ENCODE measurements around the gene TMPRSS3.
A peak's percentile ranks its signal among the peaks of the same experiment; 100 is the strongest.

The TMPRSS3 gene

GRCh38 chr21:42378418-42378817 lies 17.4 kb downstream of the TMPRSS3 start:
- ChIA-PET POLR2A (no interaction called here), CTCF (interaction anchor here (0.6 to 1.2 kb wide), 2 partner anchors 40 to 54 kb away, joined by 3 read pairs; no protein-coding TSS in a partner anchor)
- no peaks in the 10 kb centered on the region for H3K36me3 ChIP-seq (ENCODE audit: control insufficient read depth in 2 of 2, insufficient read depth in 1 of 2, low read length in 2 of 2)
- H3K4me1 ChIP-seq (ENCODE audit: control insufficient read depth, insufficient read depth, low read length), result no peaks in the 10 kb centered on the region
- no peak overlapping the region for H3K4me3 ChIP-seq (ENCODE audit: low read depth, low read length)
- H3K9me3 ChIP-seq (ENCODE audit: control insufficient read depth, insufficient read depth, low read depth, low read length), result no peaks in the 10 kb centered on the region
- TF ChIP-seq ZNF140 (tag by site-specific recombination; IDR thresholded peaks at IDR 0.05) (no peak), ZNF707 (tag by site-specific recombination; IDR thresholded peaks at IDR 0.05) (no peak), ZNF311 (tag by site-specific recombination; IDR thresholded peaks at IDR 0.05; ENCODE audit: borderline replicate concordance) (no peak), ZNF521 (tag by site-specific recombination; IDR thresholded peaks at IDR 0.05) (no peak), ZXDB (tag by site-specific recombination; IDR thresholded peaks at IDR 0.05) (no peak), ZFP69B (tag by site-specific recombination; IDR thresholded peaks at IDR 0.05) (no peak), ZSCAN30 (tag by site-specific recombination; IDR thresholded peaks at IDR 0.05) (no peak), ZNF48 (tag by site-specific recombination; IDR thresholded peaks at IDR 0.05) (no peak), ZNF121 (tag by site-specific recombination; IDR thresholded peaks at IDR 0.05) (no peak), ZNF138 (tag by site-specific recombination; IDR thresholded peaks at IDR 0.05; ENCODE audit: borderline replicate concordance) (no peak), ZNF426 (tag by site-specific recombination; IDR thresholded peaks at IDR 0.05) (no peak), GFI1B (tag by site-specific recombination; IDR thresholded peaks at IDR 0.05) (no peak), ZNF544 (tag by site-specific recombination; IDR thresholded peaks at IDR 0.05) (no peak), ZNF416 (tag by site-specific recombination; IDR thresholded peaks at IDR 0.05) (no peak), ZFP3 (tag by site-specific recombination; IDR thresholded peaks at IDR 0.05; ENCODE audit: low read depth) (no peak), ZNF23 (tag by site-specific recombination; IDR thresholded peaks at IDR 0.05; ENCODE audit: borderline replicate concordance) (no peak), ZNF114 (tag by site-specific recombination; IDR thresholded peaks at IDR 0.05) (no peak), ZNF585B (tag by site-specific recombination; IDR thresholded peaks at IDR 0.05) (no peak)
- no peak overlapping the region for H3K27ac ChIP-seq (ENCODE audit: extremely low read depth, low read depth, low read length)

GRCh38 chr21:42377951-42378340 lies 17.9 kb downstream of the TMPRSS3 start:
- no peaks in the 10 kb centered on the region for H3K4me1 ChIP-seq (ENCODE audit: control insufficient read depth, insufficient read depth, low read length)
- CTCF ChIA-PET, result interaction anchor here (0.6 to 1.2 kb wide), 2 partner anchors 40 to 55 kb away, joined by 3 read pairs; no protein-coding TSS in a partner anchor
- POLR2A ChIA-PET, result no interaction called here
- H3K27ac ChIP-seq (ENCODE audit: extremely low read depth, low read depth, low read length), result no peak overlapping the region
- H3K36me3 ChIP-seq (ENCODE audit: control insufficient read depth in 2 of 2, insufficient read depth in 1 of 2, low read length in 2 of 2), result no peaks in the 10 kb centered on the region
- H3K9me3 ChIP-seq (ENCODE audit: control insufficient read depth, insufficient read depth, low read depth, low read length), result no peaks in the 10 kb centered on the region
- TF ChIP-seq SP3 (tag by site-specific recombination; IDR thresholded peaks at IDR 0.05) (no peak), EGR2 (tag by site-specific recombination; IDR thresholded peaks at IDR 0.05; ENCODE audit: low read depth) (0 out of 2 replicates have a peak, but pooled peaks have one; percentile 11)
- no peak overlapping the region for H3K4me3 ChIP-seq (ENCODE audit: low read depth, low read length)

- CTCF ChIA-PET, result interaction anchor here (0.9 to 1.2 kb wide), 2 partner anchors 39 to 270 kb away, joined by 3 read pairs; no protein-coding TSS in a partner anchor
- POLR2A ChIA-PET, result no interaction called here
- TF ChIP-seq ZSCAN18 (tag by site-specific recombination; IDR thresholded peaks at IDR 0.05), result no peak
- TF ChIP-seq SP2 (tag by site-specific recombination; IDR thresholded peaks at IDR 0.05), result no peak
- TF ChIP-seq ZBTB6 (tag by site-specific recombination; IDR thresholded peaks at IDR 0.05), result no peak
- TF ChIP-seq ZNF202 (tag by site-specific recombination; IDR thresholded peaks at IDR 0.05; ENCODE audit: borderline replicate concordance), result no peak
- TF ChIP-seq ZNF221 (tag by site-specific recombination; IDR thresholded peaks at IDR 0.05; ENCODE audit: borderline replicate concordance), result no peak
- no peak for TF ChIP-seq KLF10 (tag by site-specific recombination; IDR thresholded peaks at IDR 0.05)
- no peak for TF ChIP-seq ZNF223 (tag by site-specific recombination; IDR thresholded peaks at IDR 0.05)
- no peak for TF ChIP-seq ZNF501 (tag by site-specific recombination; IDR thresholded peaks at IDR 0.05)
These were observed 18.5 kb downstream of the TMPRSS3 start for GRCh38 chr21:42377211-42377950.

More at GRCh38 chr21:42377211-42377950, 18.5 kb downstream of the TMPRSS3 start:
- no peaks in the 10 kb centered on the region for H3K4me1 ChIP-seq (ENCODE audit: control insufficient read depth, insufficient read depth, low read length)
- no peaks in the 10 kb centered on the region for H3K9me3 ChIP-seq (ENCODE audit: control insufficient read depth, insufficient read depth, low read depth, low read length)
- no peak overlapping the region for H3K4me3 ChIP-seq (ENCODE audit: low read depth, low read length)
- H3K27ac ChIP-seq (ENCODE audit: extremely low read depth, low read depth, low read length), result no peak overlapping the region
- no peaks in the 10 kb centered on the region for H3K36me3 ChIP-seq (ENCODE audit: control insufficient read depth in 2 of 2, insufficient read depth in 1 of 2, low read length in 2 of 2)
